Measurements from ENCODE around the gene INPP5F. TPM values are rescaled to one million over a fixed set of nuclear protein-coding genes. Genes with fewer than 3 reads are reported as not detected.
A peak's percentile ranks its signal among the peaks of the same experiment; 100 is the strongest.
"Not testable (repeated sequence)": the region's sequence is repeated elsewhere in the genome, so short reads cannot be mapped to it uniquely, and the experiment has no call there.

Gene INPP5F
- total RNA-seq, 2 donors from 2014 or later, result 6.7 to 15.4 TPM

DNA sequence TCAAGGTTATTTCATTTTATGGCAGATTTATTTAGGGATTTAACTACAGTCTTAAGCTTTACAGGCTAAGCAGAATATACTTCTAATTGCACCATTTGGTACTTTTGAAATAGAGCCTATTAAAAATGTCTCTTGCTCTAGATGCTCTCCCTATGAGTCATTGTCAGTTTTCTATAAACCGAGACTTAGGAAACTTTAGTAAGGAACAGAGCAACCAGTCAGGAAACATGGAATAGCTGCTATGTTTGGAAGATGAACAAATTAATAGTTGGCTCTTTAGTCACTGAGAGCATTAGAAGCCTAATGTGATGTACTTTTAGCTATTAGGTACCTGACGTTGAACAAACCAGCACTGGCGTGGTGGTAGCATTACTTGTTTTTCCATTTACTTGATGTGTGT is 35.3 kb downstream of the INPP5F start:
- Mint-ChIP-seq H3K27ac (no peak overlapping the region), H3K27me3 (no peaks in the 10 kb centered on the region)

DNA sequence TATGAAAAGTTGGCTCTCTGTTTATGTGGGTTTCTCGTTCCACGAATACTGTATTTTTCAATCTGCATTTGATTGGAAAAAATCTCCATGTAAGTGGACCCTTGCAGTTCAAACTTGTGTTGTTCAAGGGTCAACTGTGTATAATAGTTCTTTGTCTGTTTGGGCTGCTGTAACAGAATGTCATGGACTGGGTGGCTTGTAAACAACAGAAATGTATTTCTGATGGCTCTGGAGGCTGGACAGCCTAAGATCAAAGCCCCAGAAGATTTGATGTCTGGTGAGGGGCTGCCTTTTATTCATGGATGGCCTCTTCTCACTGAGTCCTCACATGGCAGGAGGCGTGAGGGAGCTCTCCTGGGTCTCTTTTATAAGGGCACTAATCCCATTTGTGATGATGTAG is 36.2 kb downstream of the INPP5F start:
- DNase-seq (ENCODE audit: low spot score) (no peak), ATAC-seq (no peak)
- no peaks in the 10 kb centered on the region for H3K9me3 Mint-ChIP-seq
- H3K4me3 Mint-ChIP-seq, result no peak overlapping the region
- no peak overlapping the region for H3K27ac Mint-ChIP-seq
- no peaks in the 10 kb centered on the region for H3K36me3 Mint-ChIP-seq
- H3K27me3 Mint-ChIP-seq, result no peaks in the 10 kb centered on the region
- peaks cover 16 to 17% of the 10 kb centered on the region in 2 donors for H3K4me1 Mint-ChIP-seq (ENCODE audit: low read depth in 2 of 2)

More for the DNA sequence above, 35.3 kb downstream of the INPP5F start:
- no peak for DNase-seq (ENCODE audit: low spot score)
- Mint-ChIP-seq H3K4me1 (ENCODE audit: low read depth in 2 of 2) (peaks cover 16 to 17% of the 10 kb centered on the region in 2 donors), H3K36me3 (no peaks in the 10 kb centered on the region), H3K4me3 (no peak overlapping the region), H3K9me3 (no peaks in the 10 kb centered on the region)
- no peak for ATAC-seq

DNA sequence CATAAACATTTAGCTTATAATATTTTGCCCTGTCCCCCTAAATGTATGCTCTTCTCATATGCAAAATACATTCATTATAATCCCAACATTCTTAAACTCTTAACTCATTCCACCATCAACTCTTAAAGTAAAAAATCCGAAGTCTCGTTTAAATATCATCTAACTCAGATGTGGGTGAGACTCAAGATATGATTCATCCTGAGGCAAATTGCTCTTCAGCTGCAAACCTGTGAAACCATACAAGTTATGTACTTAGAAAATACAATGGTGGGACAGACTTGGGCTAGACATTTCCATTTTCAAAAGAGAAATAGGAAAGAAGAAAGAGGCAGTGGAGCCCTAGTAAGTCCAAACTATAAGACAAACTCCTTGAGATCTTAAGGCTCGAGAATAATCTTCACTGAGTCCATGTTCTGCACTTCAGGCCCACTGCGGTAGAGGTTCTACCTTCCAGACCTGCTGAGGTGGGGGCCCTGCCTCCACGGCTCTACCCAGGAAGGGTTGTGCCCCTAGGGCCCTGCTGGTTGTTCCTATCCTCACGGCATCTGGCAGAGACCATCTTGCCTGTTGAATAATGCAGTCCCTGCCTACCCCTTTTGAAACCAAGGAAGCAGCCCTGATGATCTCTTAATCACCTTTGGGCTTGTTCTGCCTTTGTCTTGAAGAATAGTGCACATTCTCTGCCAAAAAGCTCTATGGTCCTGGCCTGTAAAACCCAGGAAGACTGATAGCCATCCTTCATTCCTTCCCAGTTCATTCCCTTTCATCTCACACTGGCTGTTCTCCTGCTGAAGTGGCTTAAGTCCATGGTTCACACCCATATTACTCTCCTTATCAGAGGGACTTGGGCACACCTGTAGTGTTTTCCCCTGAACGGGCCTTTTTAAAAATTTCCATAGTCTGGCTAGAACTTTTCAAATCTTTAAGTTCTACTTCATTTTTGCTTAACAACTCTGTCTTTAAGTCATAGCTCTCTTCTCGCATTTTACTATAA is 37.3 kb downstream of the INPP5F start:
- DNase-seq (ENCODE audit: low spot score) (no peak), ATAC-seq (peak in 1 of 2 donors; percentile 82)
- peak overlapping the region; percentile 7 for H3K4me3 Mint-ChIP-seq
- H3K4me1 Mint-ChIP-seq (ENCODE audit: low read depth in 2 of 2), result peaks cover 13 to 17% of the 10 kb centered on the region in 2 donors
- no peaks in the 10 kb centered on the region for H3K27me3 Mint-ChIP-seq
- H3K9me3 Mint-ChIP-seq, result no peaks in the 10 kb centered on the region
- H3K27ac Mint-ChIP-seq, result peak overlapping the region in 1 of 2 donors; percentile 19
- H3K36me3 Mint-ChIP-seq, result no peaks in the 10 kb centered on the region

DNA sequence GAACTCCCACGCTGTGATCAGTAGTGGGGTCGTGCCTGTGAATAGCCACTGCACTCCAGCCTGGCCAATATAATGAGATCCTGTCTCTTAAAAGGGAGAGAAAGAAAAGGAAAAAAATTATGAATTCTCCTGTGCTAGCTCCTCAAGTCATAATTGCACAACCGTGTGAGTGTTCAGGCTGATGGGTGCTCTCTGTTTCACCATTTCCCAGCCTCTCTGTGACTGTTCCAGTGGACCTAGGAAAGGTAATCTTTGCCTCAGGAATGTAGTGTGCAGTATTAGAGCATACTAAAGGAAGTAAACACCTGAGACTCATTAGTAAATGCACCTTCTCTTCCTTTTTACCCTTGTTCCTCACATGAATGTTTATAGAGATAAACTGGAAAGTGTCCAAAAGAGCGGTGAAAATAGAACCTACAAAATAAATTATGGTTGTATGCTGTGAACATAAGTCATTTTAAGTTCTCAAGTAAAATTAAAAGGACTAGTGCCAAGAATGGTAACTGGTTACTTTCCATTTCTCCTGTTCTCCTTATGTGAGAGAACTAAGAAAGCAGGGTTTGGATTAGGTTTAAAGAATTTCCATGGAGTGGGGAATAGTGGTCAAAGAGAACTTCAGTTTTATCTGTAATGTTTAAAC is 42.7 kb downstream of the INPP5F start:
- ATAC-seq (no peak), DNase-seq (ENCODE audit: low spot score) (no peak)
- H3K27ac Mint-ChIP-seq, result no peak overlapping the region
- no peaks in the 10 kb centered on the region for H3K27me3 Mint-ChIP-seq
- no peaks in the 10 kb centered on the region for H3K36me3 Mint-ChIP-seq
- H3K9me3 Mint-ChIP-seq, result no peaks in the 10 kb centered on the region
- no peak overlapping the region for H3K4me3 Mint-ChIP-seq
- H3K4me1 Mint-ChIP-seq (ENCODE audit: low read depth in 2 of 2), result peaks cover 7 to 13% of the 10 kb centered on the region in 2 donors

DNA sequence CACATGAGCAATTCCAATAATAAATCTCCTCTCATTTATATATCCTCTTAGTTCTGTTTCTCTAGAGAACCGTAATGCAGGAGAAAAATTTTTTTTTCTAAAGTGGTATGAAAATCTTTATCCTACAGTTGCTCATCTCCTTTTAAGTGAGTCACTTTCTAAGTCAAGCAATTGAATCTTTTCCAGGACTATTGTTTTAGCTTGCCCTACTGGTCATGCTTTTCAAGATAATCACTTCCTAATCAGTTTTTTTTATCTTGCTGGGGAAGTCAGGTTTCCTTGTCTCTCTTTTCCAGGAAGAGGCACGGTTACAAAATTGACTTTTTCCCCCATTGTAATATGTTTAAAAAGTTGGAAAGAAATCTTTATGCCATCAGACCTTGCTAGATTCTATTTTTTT is 44.0 kb downstream of the INPP5F start:
- Mint-ChIP-seq H3K4me1 (ENCODE audit: low read depth in 2 of 2) (peaks cover 4 to 6% of the 10 kb centered on the region in 2 donors), H3K9me3 (no peaks in the 10 kb centered on the region), H3K36me3 (no peaks in the 10 kb centered on the region), H3K4me3 (no peak overlapping the region), H3K27ac (no peak overlapping the region), H3K27me3 (no peaks in the 10 kb centered on the region)
- DNase-seq (ENCODE audit: low spot score) (no peak), ATAC-seq (no peak)

DNA sequence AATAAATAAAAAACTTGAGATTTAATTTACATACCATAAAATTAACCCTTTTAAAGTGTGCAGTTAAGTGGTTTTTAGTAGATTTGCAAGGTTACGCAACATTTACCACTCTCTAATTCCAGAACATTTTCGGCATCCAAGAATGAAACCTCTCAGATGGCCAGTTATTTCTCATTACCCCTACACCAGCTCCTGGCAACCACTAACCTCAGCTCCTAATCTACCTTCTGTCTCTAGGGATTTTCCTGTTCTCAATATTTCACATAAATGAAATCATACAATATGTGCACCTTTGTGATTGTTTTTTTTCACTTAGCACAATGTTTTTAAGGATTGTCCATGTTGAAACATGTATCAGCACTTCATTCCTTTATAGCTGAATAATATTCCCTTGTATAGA is 45.1 kb downstream of the INPP5F start:
- H3K9me3 Mint-ChIP-seq, result no peaks in the 10 kb centered on the region
- peaks cover 4 to 10% of the 10 kb centered on the region in 2 donors for H3K4me1 Mint-ChIP-seq (ENCODE audit: low read depth in 2 of 2)
- ATAC-seq (no peak), DNase-seq (ENCODE audit: low spot score) (no peak)
- H3K27me3 Mint-ChIP-seq, result no peaks in the 10 kb centered on the region
- no peaks in the 10 kb centered on the region for H3K36me3 Mint-ChIP-seq
- no peak overlapping the region for H3K4me3 Mint-ChIP-seq
- peak overlapping the region in 1 of 2 donors; percentile 10 for H3K27ac Mint-ChIP-seq

DNA sequence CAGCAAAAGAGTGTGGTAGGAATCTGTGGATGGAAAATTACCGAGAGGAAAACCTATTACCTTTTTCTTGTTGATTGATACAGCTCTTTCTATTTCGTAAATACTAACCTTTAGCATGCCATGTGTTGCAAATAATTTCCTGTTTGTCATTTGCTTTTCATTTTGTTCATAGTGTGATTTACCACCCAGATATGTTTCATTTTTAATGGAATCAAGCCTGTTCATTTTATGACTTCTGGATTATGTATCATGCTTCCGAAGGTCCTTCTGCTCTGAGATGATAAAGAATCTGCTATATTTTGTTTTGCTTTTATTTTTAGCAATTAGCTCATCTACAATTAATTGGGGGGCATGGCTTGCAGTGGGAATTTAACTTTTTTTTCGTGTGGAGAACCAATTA is 46.5 kb downstream of the INPP5F start:
- H3K4me3 Mint-ChIP-seq, result no peak overlapping the region
- H3K36me3 Mint-ChIP-seq, result no peaks in the 10 kb centered on the region
- no peak for ATAC-seq
- H3K27ac Mint-ChIP-seq, result no peak overlapping the region
- peaks cover 4 to 10% of the 10 kb centered on the region in 2 donors for H3K4me1 Mint-ChIP-seq (ENCODE audit: low read depth in 2 of 2)
- no peak for DNase-seq (ENCODE audit: low spot score)
- H3K9me3 Mint-ChIP-seq, result no peaks in the 10 kb centered on the region
- no peaks in the 10 kb centered on the region for H3K27me3 Mint-ChIP-seq

DNA sequence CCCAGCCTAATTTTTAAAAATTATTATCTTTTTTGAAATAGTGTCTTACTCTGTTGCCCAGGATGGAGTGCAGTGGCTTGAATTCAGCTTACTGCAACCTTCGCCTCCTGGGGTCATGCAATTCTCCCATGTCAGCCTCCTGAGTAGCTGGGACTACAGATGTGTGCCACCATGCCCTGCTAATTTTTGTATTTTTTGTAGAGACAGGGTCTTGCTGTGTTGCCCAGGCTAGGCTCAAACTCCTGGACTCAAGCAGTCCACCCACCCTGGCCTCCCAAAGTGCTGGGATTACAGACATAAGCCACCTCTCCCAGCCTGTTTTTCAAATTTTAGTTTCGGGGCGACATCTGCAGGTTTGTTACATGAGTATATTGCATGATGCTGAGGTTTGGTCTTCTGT is 47.2 kb downstream of the INPP5F start:
- not testable (repeated sequence) for ATAC-seq; H3K27ac Mint-ChIP-seq; H3K4me3 Mint-ChIP-seq; DNase-seq (ENCODE audit: low spot score); H3K9me3 Mint-ChIP-seq; H3K27me3 Mint-ChIP-seq; H3K36me3 Mint-ChIP-seq
- H3K4me1 Mint-ChIP-seq (ENCODE audit: low read depth in 2 of 2), result peaks cover 4 to 10% of the 10 kb centered on the region in 2 donors

DNA sequence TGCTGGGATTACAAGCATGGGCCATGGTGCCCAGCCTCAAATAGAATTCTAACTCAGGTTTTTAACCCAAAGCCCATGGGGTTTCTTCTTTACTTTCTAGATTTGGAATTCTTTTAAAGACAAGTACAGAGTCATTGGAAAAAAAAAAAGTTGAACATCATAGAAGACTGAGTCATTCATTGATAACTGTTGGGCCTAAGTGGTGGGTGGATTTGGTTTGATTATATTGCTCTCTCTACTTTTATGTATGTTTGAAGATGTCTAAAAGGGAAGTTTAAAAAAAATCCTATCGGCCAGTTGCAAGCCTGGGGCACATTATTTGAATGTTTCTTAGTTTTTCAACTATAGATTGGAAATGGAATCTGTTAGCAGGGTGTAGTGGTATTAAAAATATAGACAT is 49.7 kb downstream of the INPP5F start:
- no peaks in the 10 kb centered on the region for H3K9me3 Mint-ChIP-seq
- DNase-seq (ENCODE audit: low spot score), result no peak
- no peak overlapping the region for H3K27ac Mint-ChIP-seq

DNA sequence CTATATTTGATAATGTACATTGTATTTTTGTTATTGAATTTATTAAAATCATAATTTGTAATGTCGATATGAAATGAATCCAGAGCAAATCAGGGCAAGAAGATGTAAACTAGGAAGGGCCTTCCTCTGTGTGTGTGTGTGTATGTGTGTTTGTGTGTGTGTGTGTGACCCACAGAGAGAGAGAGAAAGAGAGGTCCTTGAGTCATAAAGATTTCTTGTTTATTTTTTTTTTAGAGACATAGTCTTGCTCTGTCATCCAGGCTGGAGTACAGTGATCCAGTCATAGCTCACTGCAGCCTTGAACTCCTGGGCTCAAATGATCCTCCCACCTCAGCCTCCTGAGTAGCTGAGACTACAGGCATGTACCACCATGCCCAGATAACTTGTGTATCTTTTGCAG is 50.7 kb downstream of the INPP5F start:
- Mint-ChIP-seq H3K4me1 (ENCODE audit: low read depth in 2 of 2) (peaks cover 0 to 4% of the 10 kb centered on the region in 2 donors), H3K9me3 (no peaks in the 10 kb centered on the region), H3K27ac (no peak overlapping the region), H3K4me3 (no peak overlapping the region), H3K36me3 (no peaks in the 10 kb centered on the region), H3K27me3 (no peaks in the 10 kb centered on the region)
- no peak for DNase-seq (ENCODE audit: low spot score)
- ATAC-seq, result no peak

More for the DNA sequence above, 49.7 kb downstream of the INPP5F start:
- no peak for ATAC-seq
- H3K4me3 Mint-ChIP-seq, result no peak overlapping the region
- no peaks in the 10 kb centered on the region for H3K27me3 Mint-ChIP-seq
- peaks cover 0 to 10% of the 10 kb centered on the region in 2 donors for H3K4me1 Mint-ChIP-seq (ENCODE audit: low read depth in 2 of 2)
- H3K36me3 Mint-ChIP-seq, result no peaks in the 10 kb centered on the region

DNA sequence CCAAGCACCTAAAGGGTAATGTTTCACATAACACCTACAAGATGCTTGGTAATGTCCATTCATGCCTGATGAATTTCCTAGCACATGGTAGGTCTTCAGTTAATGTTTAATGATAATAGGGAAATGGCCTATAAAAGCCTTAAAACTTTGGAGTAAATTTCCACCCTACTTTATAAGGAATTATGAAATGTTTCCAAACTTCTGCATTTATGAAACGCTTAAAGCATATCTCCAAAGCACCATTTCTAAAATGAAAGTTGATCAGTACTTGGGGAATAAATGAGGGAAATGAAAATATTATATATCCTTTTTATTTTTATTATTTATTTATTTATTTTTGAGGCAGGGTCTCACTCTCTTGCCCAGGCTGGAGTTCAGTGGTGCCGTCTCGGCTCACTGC is 51.8 kb downstream of the INPP5F start:
- Mint-ChIP-seq H3K4me1 (ENCODE audit: low read depth in 2 of 2) (peaks cover 0 to 4% of the 10 kb centered on the region in 2 donors), H3K27me3 (no peaks in the 10 kb centered on the region)
- no peak for ATAC-seq

DNA sequence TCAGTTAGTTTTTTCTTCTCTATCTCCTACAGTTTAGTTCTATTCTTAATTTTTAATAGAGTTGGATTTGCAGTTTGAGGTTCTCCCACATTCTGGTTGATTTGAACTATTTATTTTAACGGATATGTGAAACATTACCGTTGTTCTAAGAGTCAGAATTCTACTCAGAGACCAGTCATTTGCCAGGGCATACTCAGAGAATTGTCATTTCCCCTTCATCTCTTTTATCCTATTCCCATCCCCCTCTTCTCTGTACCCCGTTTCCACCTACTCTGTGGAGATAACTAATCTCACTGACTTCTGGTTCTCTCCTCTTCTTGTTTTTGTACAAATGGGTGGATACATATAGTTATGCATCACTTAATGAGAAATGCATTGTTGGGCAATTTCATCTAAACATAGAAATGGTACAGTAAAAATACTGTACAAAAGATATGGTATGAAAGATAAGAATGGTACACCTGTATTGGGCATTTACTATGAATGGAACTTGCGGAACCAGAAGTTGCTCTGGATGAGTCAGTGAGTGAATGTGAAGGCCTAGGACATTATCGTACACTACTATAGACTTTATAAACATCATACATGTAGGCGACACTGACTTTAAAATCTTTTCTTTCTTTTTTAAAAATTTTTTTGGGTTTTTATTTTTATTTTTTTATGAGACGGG is 53.1 kb downstream of the INPP5F start:
- ATAC-seq (no peak), DNase-seq (ENCODE audit: low spot score) (no peak)
- Mint-ChIP-seq H3K4me3 (no peak overlapping the region), H3K36me3 (no peaks in the 10 kb centered on the region), H3K9me3 (no peaks in the 10 kb centered on the region), H3K4me1 (ENCODE audit: low read depth in 2 of 2) (peaks cover 8 to 11% of the 10 kb centered on the region in 2 donors), H3K27me3 (no peaks in the 10 kb centered on the region), H3K27ac (peak overlapping the region in 1 of 2 donors; percentile 15)

More for the DNA sequence above, 51.8 kb downstream of the INPP5F start:
- Mint-ChIP-seq H3K27ac (no peak overlapping the region), H3K9me3 (no peaks in the 10 kb centered on the region), H3K36me3 (no peaks in the 10 kb centered on the region), H3K4me3 (no peak overlapping the region)
- DNase-seq (ENCODE audit: low spot score), result no peak

DNA sequence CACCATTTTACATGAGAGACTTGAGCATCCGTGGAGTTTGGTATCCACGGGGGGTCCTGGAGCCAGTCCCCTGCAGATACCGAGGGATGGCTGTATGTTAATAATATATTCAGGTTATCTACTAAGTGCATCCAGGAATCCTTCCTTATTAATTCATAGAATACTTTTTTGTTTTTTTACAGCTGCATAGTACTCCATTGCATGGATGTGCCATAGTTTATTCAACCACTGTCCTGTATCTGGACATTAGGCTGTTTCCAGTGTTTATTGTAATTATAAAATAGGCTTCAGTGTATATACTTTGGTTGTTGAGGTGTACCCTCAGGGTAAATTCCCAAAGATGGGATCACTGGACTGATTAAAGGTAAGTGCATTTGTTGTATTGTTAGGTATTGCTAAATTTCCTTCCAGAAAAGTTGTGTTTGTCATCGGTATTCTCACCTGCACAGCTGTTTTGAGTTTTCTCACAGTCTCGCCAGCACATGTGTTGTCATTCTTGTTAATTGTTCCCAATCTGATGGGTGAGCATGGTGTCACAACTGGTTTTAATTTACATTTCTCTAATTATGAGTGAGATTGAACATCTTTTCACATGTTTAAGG is 55.1 kb downstream of the INPP5F start:
- Mint-ChIP-seq H3K27ac (no peak overlapping the region), H3K4me1 (ENCODE audit: low read depth in 2 of 2) (peaks cover 25 to 27% of the 10 kb centered on the region in 2 donors), H3K4me3 (no peak overlapping the region), H3K9me3 (no peaks in the 10 kb centered on the region), H3K36me3 (no peaks in the 10 kb centered on the region), H3K27me3 (no peaks in the 10 kb centered on the region)
- ATAC-seq, result no peak
- no peak for DNase-seq (ENCODE audit: low spot score)

Measured in natural killer cell treated with Interleukin-12 subunit alpha and Interleukin-12 subunit beta and Interleukin-15 and Interleukin-18, amount 100 ng/mL, for 72 hours (primary cell).